Choroid plexus epithelial cell (primary cell): ENCODE measurements around the gene CADM3.
A peak's percentile ranks its signal among the peaks of the same experiment; 100 is the strongest.

Source experiments
- DNase-seq: peaks from one replicate; pipeline ENCODE4 v3.0.0-alpha.2; 2010; ENCODE audit warnings: low read depth
- H3K4me3 ChIP-seq: 2 replicates; pipeline ENCODE4 v1.5.1; 2011; ENCODE audit warnings: low read depth, mild to moderate bottlenecking, control low read depth, low read length, moderate library complexity
- CTCF ChIP-seq: conservative IDR thresholded peaks from 2 replicates; pipeline ENCODE4 v1.5.1; 2011; ENCODE audit warnings: low read depth, mild to moderate bottlenecking, control low read depth, inconsistent platforms, low read length, moderate library complexity

Gene CADM3

GRCh38 chr1:159211331-159212136, 40.1 kb downstream of the CADM3 start:
- peak; percentile 39 for DNase-seq
- peak; percentile 89 for TF ChIP-seq CTCF
- no peak overlapping the region for H3K4me3 ChIP-seq

- no peak for TF ChIP-seq CTCF
- no peak for DNase-seq
- H3K4me3 ChIP-seq, result no peak overlapping the region
These were observed 41.2 kb downstream of the CADM3 start for GRCh38 chr1:159212596-159212995.

- DNase-seq, result peak; percentile 58
- TF ChIP-seq CTCF, result peak; percentile 97
- H3K4me3 ChIP-seq, result no peak overlapping the region
These were observed 42.8 kb downstream of the CADM3 start for GRCh38 chr1:159214149-159214760.

- TF ChIP-seq CTCF, result no peak
- H3K4me3 ChIP-seq, result no peak overlapping the region
- DNase-seq, result no peak
These were observed 47.5 kb downstream of the CADM3 start for GRCh38 chr1:159218649-159219636.

GRCh38 chr1:159222075-159222865, 50.9 kb downstream of the CADM3 start:
- TF ChIP-seq CTCF, result no peak

GRCh38 chr1:159223004-159223403, 51.6 kb downstream of the CADM3 start:
- no peak for TF ChIP-seq CTCF
- no peak overlapping the region for H3K4me3 ChIP-seq
- DNase-seq, result no peak

More at GRCh38 chr1:159222075-159222865, 50.9 kb downstream of the CADM3 start:
- no peak overlapping the region for H3K4me3 ChIP-seq
- DNase-seq, result no peak
